Spinal cord (tissue), 10 donors: ENCODE results near the gene PRPS1. TPM values are rescaled to one million over a fixed set of nuclear protein-coding genes. Genes with fewer than 3 reads are reported as not detected.
A peak's percentile ranks its signal among the peaks of the same experiment; 100 is the strongest.

ENCODE experiments used
- DNase-seq, 6 donors: peaks; one replicate each; pipeline versions ENCODE4 v3.0.0 to v3.0.0-alpha.2; 2013 to 2015; ENCODE audit warnings: low spot score in 6 of 6, low read depth in 4 of 6
- H3K27ac ChIP-seq: one replicate; pipeline ENCODE4 v1.5.1; 2013; ENCODE audit warnings: low read depth, low read length, control low read depth
- H3K27me3 ChIP-seq: one replicate; pipeline ENCODE4 v1.6.1; 2013; ENCODE audit warnings: low read length; ENCODE audit not compliant: control insufficient read depth, insufficient read depth
- H3K36me3 ChIP-seq: one replicate; pipeline ENCODE4 v1.6.1; 2013; ENCODE audit warnings: low read length; ENCODE audit not compliant: control insufficient read depth, insufficient read depth
- H3K4me1 ChIP-seq: one replicate; pipeline ENCODE4 v1.6.1; 2013; ENCODE audit warnings: low read length; ENCODE audit not compliant: control insufficient read depth, insufficient read depth
- H3K4me3 ChIP-seq: one replicate; pipeline ENCODE4 v1.5.1; 2013; ENCODE audit warnings: low read depth, low read length, control low read depth
- H3K9me3 ChIP-seq: one replicate; pipeline ENCODE4 v1.6.1; 2013; ENCODE audit warnings: low read length; ENCODE audit not compliant: control insufficient read depth, insufficient read depth
- WGBS: methylation state at CpG from one replicate; pipeline ENCODE4 v1.1.5; 2013; ENCODE audit warnings: missing lambda C conversion rate; ENCODE audit not compliant: insufficient coverage; 5-methylcytosine and 5-hydroxymethylcytosine counted together
- polyA plus RNA-seq, 2 donors: library from polyadenylated mRNA; unstranded; fragments of 120-200 nt; gene quantifications; one replicate each; pipeline ENCODE4 v1.2.1, GENCODE V29; 2013; ENCODE audit not compliant: insufficient read length in 2 of 2
- total RNA-seq, 2 donors: library from RNA; depleted of rRNA in 1 of 2; stranded (reverse); fragments of 120-200 nt in 1 of 2; fragments of >200 nt in 1 of 2; gene quantifications; one replicate each; pipeline versions ENCODE4 v1.2.3 to v1.2.4, GENCODE V29; 2013 to 2014
- donor health status: healthy.

The PRPS1 gene
- total and polyA plus RNA-seq, 4 donors = 41.3 to 61.9 (median 53.5) TPM

DNA sequence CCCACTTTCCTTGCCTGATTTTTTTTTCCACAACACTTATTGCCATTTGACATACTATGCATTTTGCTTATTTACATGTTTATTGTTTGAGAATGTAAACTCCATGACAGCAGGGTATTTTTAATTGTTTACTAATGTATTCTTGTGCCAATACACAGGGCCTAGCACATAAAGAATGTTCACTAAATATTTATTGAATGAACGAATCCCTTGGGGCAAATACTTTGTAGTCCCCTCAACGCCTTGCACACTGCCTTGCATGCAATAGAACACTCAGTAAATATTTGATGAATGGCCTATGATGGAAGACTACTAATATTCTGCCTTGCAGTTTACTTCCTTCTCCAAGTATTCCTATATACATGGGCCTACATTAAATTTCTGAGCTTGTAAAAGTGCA lies 1.4 kb upstream of the PRPS1 start:
- Histone ChIP-seq H3K27ac (no peak overlapping the region), H3K9me3 (no peaks in the 10 kb centered on the region), H3K4me1 (no peaks in the 10 kb centered on the region), H3K4me3 (no peak overlapping the region), H3K27me3 (peaks cover 14% of the 10 kb centered on the region), H3K36me3 (no peaks in the 10 kb centered on the region)
- DNase-seq = no peak
- WGBS = no CpG with 5 or more reads among the region's 2 CpGs

DNA sequence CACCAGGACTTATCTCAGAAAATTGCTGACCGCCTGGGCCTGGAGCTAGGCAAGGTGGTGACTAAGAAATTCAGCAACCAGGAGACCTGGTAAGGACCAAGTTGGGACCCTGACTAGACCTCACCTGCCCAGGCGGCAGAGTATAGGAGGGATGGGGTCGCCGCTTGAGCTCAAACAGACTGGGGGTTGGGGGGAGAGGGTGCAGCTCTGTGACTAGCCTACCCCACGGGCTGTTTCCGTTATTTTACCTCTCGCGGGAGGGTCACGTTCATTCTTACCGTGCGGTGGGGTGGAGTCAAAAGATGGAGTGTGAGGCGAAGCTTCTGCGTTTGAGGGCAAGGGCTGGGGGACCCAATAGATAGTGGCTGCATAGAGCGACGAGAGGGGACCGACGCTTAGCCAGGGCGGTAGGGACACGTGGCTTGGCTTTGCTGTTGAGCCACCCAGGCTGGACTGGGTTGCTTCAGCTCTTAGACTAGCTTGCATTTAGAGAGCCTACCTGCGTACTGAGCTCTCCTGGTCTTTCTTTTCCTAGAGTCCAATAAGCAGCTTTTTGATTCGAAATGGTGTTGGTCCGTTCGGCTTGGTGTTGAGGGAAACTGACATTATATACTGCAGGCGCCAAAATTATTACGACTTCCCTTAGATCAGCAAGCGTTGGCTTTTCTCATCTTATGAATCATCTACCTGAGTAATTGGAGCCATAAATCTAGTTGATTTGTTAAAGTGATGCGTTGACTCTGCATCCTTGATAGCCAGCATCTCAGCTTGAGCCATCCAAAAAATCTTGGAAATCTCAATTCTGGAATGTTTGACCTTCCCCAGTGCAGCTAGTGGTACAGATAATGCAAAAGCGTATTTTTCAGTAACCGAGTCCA lies 591 bp downstream of the PRPS1 start:
- 21% methylated on average over 26 of the region's 29 CpGs for WGBS
- DNase-seq = peak in 3 of 6 donors; percentile 40 to 70 (median 53)
- peak overlapping the region; percentile 72 for H3K27ac ChIP-seq

GRCh38 chrX:107629540-107629909 lies 1.2 kb downstream of the PRPS1 start:
- peak in 2 of 6 donors; percentile 42 to 73 for DNase-seq
- no peaks in the 10 kb centered on the region for H3K36me3 ChIP-seq
- WGBS = 33% methylated on average over 1 of the region's 5 CpGs
- no peaks in the 10 kb centered on the region for H3K4me1 ChIP-seq
- H3K27ac ChIP-seq = peak overlapping the region; percentile 72
- peak overlapping the region; percentile 69 for H3K4me3 ChIP-seq
- peaks cover 14% of the 10 kb centered on the region for H3K27me3 ChIP-seq
- H3K9me3 ChIP-seq = no peaks in the 10 kb centered on the region

More for the DNA sequence above, 591 bp downstream of the PRPS1 start:
- Histone ChIP-seq H3K4me3 (peak overlapping the region; percentile 69), H3K27me3 (peaks cover 14% of the 10 kb centered on the region), H3K36me3 (no peaks in the 10 kb centered on the region), H3K9me3 (no peaks in the 10 kb centered on the region), H3K4me1 (no peaks in the 10 kb centered on the region)

DNA sequence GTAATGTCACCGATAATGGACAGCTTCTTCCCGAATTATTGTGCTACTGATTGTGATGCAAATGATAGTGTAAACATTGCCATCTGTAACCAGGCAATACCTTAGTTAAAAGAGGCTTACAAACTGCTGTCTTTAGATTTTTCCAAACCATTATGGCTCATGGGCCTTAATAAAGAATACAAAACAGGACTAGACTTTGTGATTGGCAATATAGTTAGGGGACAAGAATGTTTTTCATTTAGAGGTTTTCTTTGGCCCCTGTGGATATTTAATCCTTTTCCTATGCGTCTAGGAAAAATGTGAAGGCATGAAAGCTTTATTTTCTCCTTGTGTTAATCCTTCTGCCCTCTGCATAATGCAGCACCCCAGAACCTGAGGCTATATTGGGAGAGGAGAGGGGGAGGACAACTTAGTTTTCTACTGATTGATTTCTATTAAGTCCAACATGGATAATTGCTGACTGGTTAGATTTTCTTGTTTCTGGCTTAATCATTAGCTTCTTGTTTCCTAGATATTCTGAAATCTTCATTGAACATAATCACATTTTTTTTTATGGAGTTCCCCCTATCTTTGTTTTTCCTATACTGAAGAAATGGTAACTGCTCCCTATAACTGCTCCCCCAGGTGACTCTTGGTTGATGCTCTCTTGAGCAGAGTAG lies 1.9 kb downstream of the PRPS1 start:
- no peak overlapping the region for H3K4me3 ChIP-seq
- H3K4me1 ChIP-seq = no peaks in the 10 kb centered on the region
- peaks cover 12% of the 10 kb centered on the region for H3K27me3 ChIP-seq
- no CpG with 5 or more reads among the region's 3 CpGs for WGBS
- no peaks in the 10 kb centered on the region for H3K36me3 ChIP-seq
- H3K9me3 ChIP-seq = no peaks in the 10 kb centered on the region
- H3K27ac ChIP-seq = no peak overlapping the region
- no peak for DNase-seq

DNA sequence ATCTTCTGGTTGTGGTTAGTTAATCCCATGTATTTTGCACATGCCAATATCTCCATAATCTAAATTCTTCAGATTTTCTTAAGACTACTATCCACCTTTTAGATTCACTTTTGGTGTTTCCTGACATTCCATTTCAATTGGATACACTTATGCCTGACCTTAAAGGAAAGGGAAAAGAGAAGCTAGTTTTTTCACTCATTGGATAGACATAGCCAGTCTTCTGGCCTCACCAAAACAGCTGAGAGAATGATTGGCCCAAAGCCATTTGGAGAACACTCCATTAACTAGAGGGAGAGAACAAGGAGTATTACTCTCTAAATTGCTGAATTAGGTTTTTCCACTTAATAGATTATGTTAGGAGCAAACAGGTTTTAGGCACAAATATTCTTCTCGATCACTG lies 4.0 kb downstream of the PRPS1 start:
- no peaks in the 10 kb centered on the region for H3K36me3 ChIP-seq
- peak in 1 of 6 donors; percentile 20 for DNase-seq
- H3K9me3 ChIP-seq = no peaks in the 10 kb centered on the region
- H3K27ac ChIP-seq = no peak overlapping the region
- no peaks in the 10 kb centered on the region for H3K4me1 ChIP-seq
- no peak overlapping the region for H3K4me3 ChIP-seq
- no CpG with 5 or more reads among the region's 1 CpG for WGBS
- peaks cover 9% of the 10 kb centered on the region for H3K27me3 ChIP-seq

DNA sequence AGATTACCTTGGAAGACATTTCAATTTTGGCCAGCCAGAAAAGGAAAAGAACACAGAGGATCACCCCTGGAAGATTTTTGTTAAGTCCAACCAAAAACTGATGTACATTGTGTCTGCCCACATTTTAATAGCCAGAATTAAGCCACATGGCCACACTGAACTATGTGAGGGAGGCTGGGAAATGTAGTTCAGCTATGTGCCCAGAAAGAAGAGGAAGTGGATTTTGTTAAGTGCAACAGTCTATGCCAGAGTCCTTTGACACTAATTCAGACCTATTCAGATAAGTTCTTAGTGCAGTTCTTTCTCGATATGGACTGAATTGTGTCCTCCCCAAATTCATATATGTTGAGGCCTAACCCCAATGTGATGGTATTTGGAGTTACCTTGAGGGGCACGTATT lies 18.4 kb downstream of the PRPS1 start:
- peaks cover 3% of the 10 kb centered on the region for H3K27me3 ChIP-seq
- peaks cover 4% of the 10 kb centered on the region for H3K36me3 ChIP-seq
- H3K27ac ChIP-seq = no peak overlapping the region
- H3K4me3 ChIP-seq = no peak overlapping the region
- H3K9me3 ChIP-seq = no peaks in the 10 kb centered on the region
- no peak for DNase-seq
- H3K4me1 ChIP-seq = no peaks in the 10 kb centered on the region
- WGBS = no CpG with 5 or more reads among the region's 2 CpGs

DNA sequence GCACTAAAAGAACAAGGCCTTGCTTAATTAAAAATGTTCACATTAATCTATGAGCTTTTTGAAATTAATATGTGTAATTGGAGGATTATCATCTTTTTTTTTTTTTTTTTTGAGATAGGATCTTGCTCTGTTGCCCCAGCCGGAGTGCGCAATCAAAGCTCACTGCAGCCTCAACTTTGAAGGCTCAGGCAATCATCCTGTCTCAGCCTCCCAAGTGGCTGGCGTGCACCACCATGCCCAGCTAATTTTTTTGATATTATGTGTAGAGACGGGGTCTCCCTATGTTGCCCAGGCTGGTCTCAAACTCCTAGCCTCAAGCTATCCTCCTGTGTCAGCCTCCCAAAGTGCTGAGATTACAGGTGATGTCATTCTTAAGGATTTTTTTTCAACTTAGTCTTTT lies 20.0 kb downstream of the PRPS1 start:
- Histone ChIP-seq H3K27ac (no peak overlapping the region), H3K9me3 (no peaks in the 10 kb centered on the region), H3K36me3 (peaks cover 4% of the 10 kb centered on the region), H3K4me1 (no peaks in the 10 kb centered on the region), H3K4me3 (no peak overlapping the region), H3K27me3 (peaks cover 3% of the 10 kb centered on the region)
- WGBS = no CpG with 5 or more reads among the region's 4 CpGs
- DNase-seq = no peak

DNA sequence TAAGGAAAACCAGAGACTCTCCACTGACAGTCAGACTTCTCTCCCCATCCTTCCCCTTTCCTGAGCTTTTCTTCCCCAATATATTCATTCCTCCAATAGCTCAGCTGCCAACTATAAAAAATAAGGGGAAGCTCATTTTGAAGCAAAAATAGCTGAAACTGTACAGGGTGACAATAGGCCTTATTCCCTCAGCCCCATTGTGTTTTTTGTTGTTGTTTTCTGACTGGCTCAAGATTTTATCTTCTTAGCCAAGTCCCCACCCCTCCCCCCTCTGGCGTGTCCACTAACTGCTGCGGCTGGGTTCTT lies 26.2 kb downstream of the PRPS1 start:
- Histone ChIP-seq H3K4me1 (peaks cover 9% of the 10 kb centered on the region), H3K4me3 (no peak overlapping the region), H3K27ac (no peak overlapping the region), H3K36me3 (peaks cover 1% of the 10 kb centered on the region), H3K27me3 (peaks cover 12% of the 10 kb centered on the region), H3K9me3 (no peaks in the 10 kb centered on the region)
- no peak for DNase-seq
- WGBS = no CpG with 5 or more reads among the region's 2 CpGs

- 45% methylated on average over 18 of the region's 22 CpGs for WGBS
- H3K4me3 ChIP-seq = no peak overlapping the region
- no peak overlapping the region for H3K27ac ChIP-seq
- H3K27me3 ChIP-seq = peaks cover 12% of the 10 kb centered on the region
- no peaks in the 10 kb centered on the region for H3K9me3 ChIP-seq
- no peaks in the 10 kb centered on the region for H3K36me3 ChIP-seq
- peak in 2 of 6 donors; percentile 42 to 59 for DNase-seq
- peaks cover 9% of the 10 kb centered on the region for H3K4me1 ChIP-seq
Measured at GRCh38 chrX:107654872-107655761, 26.8 kb downstream of the PRPS1 start.
